T-helper 2 cell treated with Interferon-gamma antibody and Interleukin-4, amounts not matched to agents 5 μg/mL and 100 μg/mL, for 36 hours (primary cell): Measurements from ENCODE around the gene STAG3.
"Not testable (repeated sequence)": the region's sequence is repeated elsewhere in the genome, so short reads cannot be mapped to it uniquely, and the experiment has no call there.

Source experiments
- DNase-seq: peaks from one replicate; pipeline ENCODE4 v3.0.0; 2021; ENCODE audit warnings: low spot score
- H3K27ac Mint-ChIP-seq: one replicate; pipeline ENCODE4 v1.8.0; 2021; ENCODE audit warnings: mild to moderate bottlenecking, mixed read lengths
- H3K27me3 Mint-ChIP-seq: one replicate; pipeline ENCODE4 v1.8.0; 2021; ENCODE audit warnings: low read depth, mixed read lengths
- H3K36me3 Mint-ChIP-seq: one replicate; pipeline ENCODE4 v1.8.0; 2021; ENCODE audit warnings: low read depth, mixed read lengths
- H3K4me1 Mint-ChIP-seq: one replicate; pipeline ENCODE4 v1.8.0; 2021; ENCODE audit warnings: low read depth, mixed read lengths
- H3K4me3 Mint-ChIP-seq: one replicate; pipeline ENCODE4 v1.8.0; 2022; ENCODE audit warnings: mild to moderate bottlenecking, moderate library complexity, mixed read lengths
- H3K9me3 Mint-ChIP-seq: one replicate; pipeline ENCODE4 v1.8.0; 2021; ENCODE audit warnings: mixed read lengths

Gene STAG3

DNA sequence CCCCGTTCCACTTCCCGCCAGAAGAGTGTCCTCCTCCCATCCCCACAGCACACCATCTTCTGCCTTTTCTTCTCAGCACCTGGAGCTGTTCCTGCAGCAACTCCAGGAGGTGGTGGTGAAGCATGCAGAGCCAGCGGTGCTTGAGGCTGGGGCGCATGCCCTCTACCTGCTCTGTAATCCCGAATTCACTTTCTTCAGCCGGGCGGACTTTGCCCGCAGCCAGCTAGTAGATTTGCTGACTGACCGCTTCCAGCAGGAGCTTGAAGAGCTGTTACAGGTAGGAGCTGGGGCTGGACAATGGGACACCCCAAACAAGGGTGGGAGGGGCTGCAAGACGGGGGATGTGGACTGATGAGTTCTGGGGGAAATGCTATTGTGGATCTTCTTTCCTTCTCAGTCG lies 23.0 kb downstream of the STAG3 start:
- DNase-seq = no peak
- no peaks in the 10 kb centered on the region for H3K27me3 Mint-ChIP-seq
- peaks cover 9% of the 10 kb centered on the region for H3K36me3 Mint-ChIP-seq
- no peaks in the 10 kb centered on the region for H3K9me3 Mint-ChIP-seq
- H3K4me3 Mint-ChIP-seq = no peak overlapping the region
- H3K4me1 Mint-ChIP-seq = peaks cover under 1% of the 10 kb centered on the region
- no peak overlapping the region for H3K27ac Mint-ChIP-seq

DNA sequence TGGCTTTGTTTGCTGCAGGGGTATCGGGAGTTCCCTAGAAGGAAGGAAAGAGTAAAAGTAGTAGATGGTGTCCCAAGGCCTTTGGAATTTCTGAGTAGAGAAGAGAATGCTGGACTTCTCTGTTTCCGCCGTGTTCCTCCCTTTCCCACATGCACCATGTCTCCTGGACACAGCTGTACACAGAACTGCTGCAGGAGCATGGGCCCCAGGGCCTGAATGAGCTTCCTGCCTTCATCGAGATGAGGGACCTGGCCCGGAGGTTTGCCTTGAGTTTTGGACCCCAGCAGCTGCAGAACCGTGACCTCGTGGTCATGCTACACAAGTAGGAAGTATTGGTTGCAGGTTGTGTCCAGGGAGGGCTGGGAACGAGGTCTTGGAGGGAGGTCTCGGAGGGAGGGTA lies 26.7 kb downstream of the STAG3 start:
- no peak for DNase-seq
- Mint-ChIP-seq H3K9me3 (no peaks in the 10 kb centered on the region), H3K27ac (no peak overlapping the region), H3K36me3 (peaks cover 12% of the 10 kb centered on the region), H3K4me1 (peaks cover 14% of the 10 kb centered on the region), H3K4me3 (no peak overlapping the region), H3K27me3 (no peaks in the 10 kb centered on the region)

DNA sequence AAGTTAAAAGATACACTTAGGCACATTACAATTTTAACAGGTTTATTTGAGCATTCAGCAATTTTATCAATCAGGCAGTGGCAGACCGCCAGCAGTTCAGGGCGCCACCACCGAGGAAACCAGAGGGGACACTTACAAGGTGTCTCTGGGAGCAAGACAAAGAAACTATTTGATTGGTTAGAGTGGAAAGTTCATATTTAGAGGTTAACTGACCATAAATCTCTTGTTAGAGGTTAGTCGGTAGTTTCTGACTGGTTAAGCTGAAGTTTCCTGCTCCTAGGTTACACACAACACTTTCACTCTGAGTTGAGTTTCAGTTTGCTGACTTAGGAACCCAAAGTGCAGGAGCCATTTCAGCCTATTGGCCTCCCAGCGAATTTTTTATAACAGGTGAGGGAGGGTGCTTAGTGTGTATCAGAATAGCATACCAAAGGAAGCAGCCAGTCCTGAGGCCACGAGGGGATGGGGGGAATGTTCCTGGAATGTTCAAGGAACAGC lies 31.2 kb downstream of the STAG3 start:
- H3K4me3 Mint-ChIP-seq = peak overlapping the region; percentile 79
- H3K27me3 Mint-ChIP-seq = no peaks in the 10 kb centered on the region
- H3K27ac Mint-ChIP-seq = peak overlapping the region; percentile 85
- peak; percentile 63 for DNase-seq
- peaks cover 39% of the 10 kb centered on the region for H3K4me1 Mint-ChIP-seq
- H3K36me3 Mint-ChIP-seq = peaks cover 20% of the 10 kb centered on the region
- no peaks in the 10 kb centered on the region for H3K9me3 Mint-ChIP-seq

GRCh38 chr7:100209493-100209892 lies 31.8 kb downstream of the STAG3 start:
- no peaks in the 10 kb centered on the region for H3K9me3 Mint-ChIP-seq
- H3K27ac Mint-ChIP-seq = peak overlapping the region; percentile 85
- H3K36me3 Mint-ChIP-seq = peaks cover 15% of the 10 kb centered on the region
- no peak for DNase-seq
- no peaks in the 10 kb centered on the region for H3K27me3 Mint-ChIP-seq
- H3K4me1 Mint-ChIP-seq = peaks cover 44% of the 10 kb centered on the region
- H3K4me3 Mint-ChIP-seq = peak overlapping the region; percentile 79

- H3K4me1 Mint-ChIP-seq = peaks cover 54% of the 10 kb centered on the region
- no peak overlapping the region for H3K4me3 Mint-ChIP-seq
- DNase-seq = no peak
- no peak overlapping the region for H3K27ac Mint-ChIP-seq
- H3K36me3 Mint-ChIP-seq = peaks cover 14% of the 10 kb centered on the region
- H3K9me3 Mint-ChIP-seq = no peaks in the 10 kb centered on the region
- no peaks in the 10 kb centered on the region for H3K27me3 Mint-ChIP-seq
Observed at GRCh38 chr7:100210805-100211204, 33.1 kb downstream of the STAG3 start.

GRCh38 chr7:100211342-100211780 lies 33.6 kb downstream of the STAG3 start:
- DNase-seq = peak; percentile 69
- Mint-ChIP-seq H3K27ac (peak overlapping the region; percentile 89), H3K27me3 (no peaks in the 10 kb centered on the region), H3K36me3 (peaks cover 14% of the 10 kb centered on the region), H3K4me3 (peak overlapping the region; percentile 81), H3K4me1 (peaks cover 55% of the 10 kb centered on the region), H3K9me3 (no peaks in the 10 kb centered on the region)

- H3K4me3 Mint-ChIP-seq = no peak overlapping the region
- H3K9me3 Mint-ChIP-seq = no peaks in the 10 kb centered on the region
- H3K36me3 Mint-ChIP-seq = peaks cover 14% of the 10 kb centered on the region
- no peak overlapping the region for H3K27ac Mint-ChIP-seq
- peaks cover 61% of the 10 kb centered on the region for H3K4me1 Mint-ChIP-seq
- DNase-seq = no peak
- H3K27me3 Mint-ChIP-seq = no peaks in the 10 kb centered on the region
Observed at GRCh38 chr7:100212631-100213286, 35.0 kb downstream of the STAG3 start.

DNA sequence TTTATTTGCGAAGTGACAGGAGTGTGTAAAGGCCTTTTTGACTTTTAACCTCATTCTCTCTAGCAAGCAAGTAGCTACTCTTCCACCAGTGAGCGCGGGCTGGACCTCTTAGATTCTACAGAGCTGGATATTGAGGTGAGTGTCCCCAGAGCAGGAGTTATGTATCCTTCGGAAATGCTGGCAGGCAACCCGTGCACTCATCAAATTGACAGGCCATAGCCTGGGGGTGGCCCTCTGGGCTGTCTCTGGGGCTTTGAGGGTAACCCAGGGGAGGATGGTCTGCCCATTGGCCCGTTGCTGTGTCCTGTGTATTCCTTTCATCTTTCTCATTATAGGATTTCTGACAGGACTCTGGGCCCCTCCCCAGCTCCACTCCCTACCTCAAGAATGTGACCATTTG lies 36.0 kb downstream of the STAG3 start:
- Mint-ChIP-seq H3K27me3 (no peaks in the 10 kb centered on the region), H3K4me1 (peaks cover 57% of the 10 kb centered on the region), H3K9me3 (no peaks in the 10 kb centered on the region), H3K27ac (no peak overlapping the region), H3K4me3 (no peak overlapping the region), H3K36me3 (peaks cover 14% of the 10 kb centered on the region)
- DNase-seq = no peak

GRCh38 chr7:100214356-100214755 lies 36.6 kb downstream of the STAG3 start:
- H3K9me3 Mint-ChIP-seq, H3K27me3 Mint-ChIP-seq, DNase-seq, H3K4me3 Mint-ChIP-seq: not testable (repeated sequence)
- Mint-ChIP-seq H3K27ac (peak overlapping the region; percentile 57), H3K36me3 (peaks cover 17% of the 10 kb centered on the region), H3K4me1 (peaks cover 58% of the 10 kb centered on the region)

DNA sequence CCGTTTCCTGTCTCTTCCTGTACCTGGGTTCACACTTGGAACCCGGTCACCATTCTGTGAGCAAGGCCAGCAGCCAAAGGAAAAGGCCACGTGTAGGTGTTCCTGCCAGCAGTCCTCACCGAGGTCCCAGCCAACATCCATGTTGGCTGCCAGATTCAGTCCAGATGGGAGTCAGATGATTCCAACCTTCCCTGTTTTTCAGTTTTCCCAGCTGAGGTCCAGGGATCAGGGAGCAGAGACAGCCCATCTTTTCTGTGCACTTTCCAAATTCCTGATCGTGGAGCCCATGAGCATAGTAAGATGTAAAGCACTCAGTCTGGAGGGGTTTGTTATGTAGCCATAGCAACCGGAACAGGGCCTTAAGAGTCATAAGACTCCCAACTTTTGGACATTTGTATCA lies 38.2 kb downstream of the STAG3 start:
- DNase-seq = no peak
- Mint-ChIP-seq H3K9me3 (no peaks in the 10 kb centered on the region), H3K4me3 (no peak overlapping the region), H3K27me3 (no peaks in the 10 kb centered on the region), H3K36me3 (peaks cover 21% of the 10 kb centered on the region), H3K4me1 (peaks cover 43% of the 10 kb centered on the region), H3K27ac (peak overlapping the region; percentile 14)

GRCh38 chr7:100217934-100218333 lies 40.2 kb downstream of the STAG3 start:
- Mint-ChIP-seq H3K4me3 (peak overlapping the region; percentile 88), H3K27ac (peak overlapping the region; percentile 98), H3K4me1 (peaks cover 42% of the 10 kb centered on the region), H3K36me3 (peaks cover 35% of the 10 kb centered on the region)
- not testable (repeated sequence) for H3K27me3 Mint-ChIP-seq, H3K9me3 Mint-ChIP-seq
- peak; percentile 58 for DNase-seq

- peak overlapping the region; percentile 97 for H3K4me3 Mint-ChIP-seq
- peaks cover 48% of the 10 kb centered on the region for H3K4me1 Mint-ChIP-seq
- no peak for DNase-seq
- no peaks in the 10 kb centered on the region for H3K27me3 Mint-ChIP-seq
- H3K36me3 Mint-ChIP-seq = peaks cover 45% of the 10 kb centered on the region
- H3K9me3 Mint-ChIP-seq = no peaks in the 10 kb centered on the region
- peak overlapping the region; percentile 99 for H3K27ac Mint-ChIP-seq
Observed at GRCh38 chr7:100219271-100219737, 41.6 kb downstream of the STAG3 start.

GRCh38 chr7:100219801-100220585 lies 42.3 kb downstream of the STAG3 start, which contains the start of gene PVRIG:
Gene PVRIG (plus strand): TSS chr7:100219949. CDS start chr7:100219971, 22 bp downstream.
- H3K4me1 Mint-ChIP-seq = peaks cover 50% of the 10 kb centered on the region

DNA sequence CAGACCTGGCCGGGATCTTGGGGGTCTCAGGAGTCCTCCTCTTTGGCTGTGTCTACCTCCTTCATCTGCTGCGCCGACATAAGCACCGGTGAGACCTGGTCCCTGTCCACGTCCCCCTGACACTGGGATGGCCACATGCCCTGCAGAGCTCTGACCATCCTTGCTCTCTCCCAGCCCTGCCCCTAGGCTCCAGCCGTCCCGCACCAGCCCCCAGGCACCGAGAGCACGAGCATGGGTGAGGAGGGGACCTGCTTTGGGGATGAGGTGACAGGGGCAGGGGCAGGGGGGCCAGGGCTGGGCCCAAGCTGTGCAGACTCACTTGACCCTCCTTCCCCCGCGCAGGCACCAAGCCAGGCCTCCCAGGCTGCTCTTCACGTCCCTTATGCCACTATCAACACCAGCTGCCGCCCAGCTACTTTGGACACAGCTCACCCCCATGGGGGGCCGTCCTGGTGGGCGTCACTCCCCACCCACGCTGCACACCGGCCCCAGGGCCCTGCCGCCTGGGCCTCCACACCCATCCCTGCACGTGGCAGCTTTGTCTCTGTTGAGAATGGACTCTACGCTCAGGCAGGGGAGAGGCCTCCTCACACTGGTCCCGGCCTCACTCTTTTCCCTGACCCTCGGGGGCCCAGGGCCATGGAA lies 43.0 kb downstream of the STAG3 start:
- Mint-ChIP-seq H3K27me3 (no peaks in the 10 kb centered on the region), H3K27ac (peak overlapping the region; percentile 99), H3K36me3 (peaks cover 51% of the 10 kb centered on the region), H3K4me3 (peak overlapping the region; percentile 97), H3K4me1 (peaks cover 48% of the 10 kb centered on the region), H3K9me3 (no peaks in the 10 kb centered on the region)
- DNase-seq = no peak

More at GRCh38 chr7:100219801-100220585, 42.3 kb downstream of the STAG3 start, which contains the start of gene PVRIG:
- not testable (repeated sequence) for H3K27me3 Mint-ChIP-seq, DNase-seq, H3K9me3 Mint-ChIP-seq
- H3K36me3 Mint-ChIP-seq = peaks cover 51% of the 10 kb centered on the region
- H3K4me3 Mint-ChIP-seq = peak within 1 kb of the TSS; percentile 97
- H3K27ac Mint-ChIP-seq = peak within 1 kb of the TSS; percentile 99
